OCI-LY1 (cell line): ENCODE measurements around the gene PHLDA2.

ENCODE experiments used
- H2AFZ ChIP-seq: fragments of 200-600 bp; sonication (generic), shearing (Covaris generic); 2 replicates; pipeline ENCODE4 v1.6.0; 2014; ENCODE audit warnings: antibody characterized with exemption, mild to moderate bottlenecking, low read length
- H3F3A ChIP-seq: fragments of 200-600 bp; sonication (generic), shearing (Covaris generic); 2 replicates; pipeline ENCODE4 v1.6.0; 2014; ENCODE audit warnings: mild to moderate bottlenecking, antibody characterized with exemption, low read length, moderate library complexity; ENCODE audit not compliant: insufficient read depth
- H3K27ac ChIP-seq: fragments of 200-600 bp; sonication (generic); 2 replicates; pipeline ENCODE4 v1.5.1; 2014; ENCODE audit warnings: low read length, mixed run types, mild to moderate bottlenecking, low read depth; ENCODE audit not compliant: poor library complexity, severe bottlenecking
- H3K27me3 ChIP-seq: fragments of 200-600 bp; sonication (generic); 2 replicates; pipeline ENCODE4 v1.6.0; 2014; ENCODE audit warnings: antibody characterized with exemption, mild to moderate bottlenecking, low read length, moderate library complexity; ENCODE audit not compliant: insufficient read depth
- H3K36me3 ChIP-seq: fragments of 200-600 bp; sonication (generic); 2 replicates; pipeline ENCODE4 v1.6.1; 2014; ENCODE audit warnings: mild to moderate bottlenecking, antibody characterized with exemption, low read length, moderate library complexity, mixed read lengths; ENCODE audit not compliant: insufficient read depth
- H3K4me1 ChIP-seq: fragments of 200-600 bp; sonication (generic); 2 replicates; pipeline ENCODE4 v1.5.1; 2014; ENCODE audit warnings: mild to moderate bottlenecking, low read length, moderate library complexity; ENCODE audit not compliant: insufficient read depth, severe bottlenecking
- H3K4me2 ChIP-seq: fragments of 200-600 bp; sonication (generic), shearing (Covaris generic); 2 replicates; pipeline ENCODE4 v1.6.1; 2014; ENCODE audit warnings: low read length
- H3K4me3 ChIP-seq: fragments of 200-600 bp; sonication (generic); 2 replicates; pipeline ENCODE4 v1.5.1; 2014; ENCODE audit warnings: low read length, low read depth, mild to moderate bottlenecking, mixed read lengths; ENCODE audit not compliant: poor library complexity, severe bottlenecking
- H3K79me2 ChIP-seq: fragments of 200-600 bp; shearing (Covaris generic); 2 replicates; pipeline ENCODE4 v1.6.1; 2016; ENCODE audit warnings: mixed run types, low read length, mixed read lengths; ENCODE audit not compliant: insufficient read depth
- H3K9ac ChIP-seq: fragments of 200-600 bp; sonication (generic), shearing (Covaris generic); 2 replicates; pipeline ENCODE4 v1.6.1; 2014; ENCODE audit warnings: mild to moderate bottlenecking, low read length, mixed read lengths
- H3K9me2 ChIP-seq: fragments of 200-600 bp; sonication (generic), shearing (Covaris generic); 2 replicates; pipeline ENCODE4 v1.6.1; 2014; ENCODE audit warnings: low read depth, mild to moderate bottlenecking, low read length, mixed read lengths
- H3K9me3 ChIP-seq: fragments of 200-600 bp; shearing (Covaris generic); 2 replicates; pipeline ENCODE4 v1.6.1; 2014; ENCODE audit warnings: low read length, mixed read lengths
- H4K20me1 ChIP-seq: fragments of 200-600 bp; sonication (generic), shearing (Covaris generic); 2 replicates; pipeline ENCODE4 v1.6.0; 2016; ENCODE audit warnings: mild to moderate bottlenecking, low read length; ENCODE audit not compliant: insufficient read depth
- EZH2 ChIP-seq: fragments of 200-600 bp; sonication (generic), shearing (Covaris generic); IDR thresholded peaks from 2 replicates; pipeline ENCODE4 v1.8.0; 2017; ENCODE audit warnings: borderline replicate concordance, mixed run types, mild to moderate bottlenecking, antibody characterized with exemption, low read length, moderate library complexity, mixed read lengths
- TF ChIP-seq, protein P1 (sequence below): fragments of 200-600 bp; sonication (generic), shearing (Covaris generic); IDR thresholded peaks from 2 replicates; pipeline ENCODE4 v1.5.1; 2017; ENCODE audit warnings: mild to moderate bottlenecking, antibody characterized with exemption, low read length, moderate library complexity, mixed read lengths

The PHLDA2 gene

DNA sequence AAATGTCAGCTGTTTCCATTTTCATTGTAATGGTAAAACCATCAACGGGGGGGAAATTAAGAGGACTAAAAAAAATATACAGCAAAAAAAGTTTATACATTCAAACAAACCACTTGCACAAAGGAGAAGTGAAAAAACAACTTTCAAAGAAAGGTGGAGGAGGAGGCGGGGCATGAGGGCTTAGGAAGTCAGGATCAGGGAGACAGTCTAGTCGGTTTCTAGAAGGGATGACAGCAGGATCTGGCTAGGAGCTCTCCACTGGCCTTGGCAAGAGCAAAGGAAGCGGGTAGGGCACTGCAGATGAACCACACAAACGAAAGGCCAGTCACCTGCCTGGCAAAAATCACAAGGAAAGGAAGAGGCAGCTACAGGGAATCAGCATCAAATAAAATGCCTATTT, 31.9 kb upstream of the PHLDA2 start:
- H2AFZ ChIP-seq: no peak overlapping the region
- H3K4me3 ChIP-seq: no peak overlapping the region
- H3K36me3 ChIP-seq: peaks cover 99% of the 10 kb centered on the region
- no peak overlapping the region for H3K27ac ChIP-seq
- H3K4me2 ChIP-seq: no peak overlapping the region
- H3K9me3 ChIP-seq: no peaks in the 10 kb centered on the region
- H3K79me2 ChIP-seq: peaks cover 8% of the 10 kb centered on the region
- H3K27me3 ChIP-seq: no peaks in the 10 kb centered on the region
- H3K9ac ChIP-seq: no peak overlapping the region
- no peaks in the 10 kb centered on the region for H3K4me1 ChIP-seq
- no peaks in the 10 kb centered on the region for H4K20me1 ChIP-seq
- H3K9me2 ChIP-seq: no peaks in the 10 kb centered on the region
- no peak for TF ChIP-seq EZH2
- TF ChIP-seq, protein P1, sequence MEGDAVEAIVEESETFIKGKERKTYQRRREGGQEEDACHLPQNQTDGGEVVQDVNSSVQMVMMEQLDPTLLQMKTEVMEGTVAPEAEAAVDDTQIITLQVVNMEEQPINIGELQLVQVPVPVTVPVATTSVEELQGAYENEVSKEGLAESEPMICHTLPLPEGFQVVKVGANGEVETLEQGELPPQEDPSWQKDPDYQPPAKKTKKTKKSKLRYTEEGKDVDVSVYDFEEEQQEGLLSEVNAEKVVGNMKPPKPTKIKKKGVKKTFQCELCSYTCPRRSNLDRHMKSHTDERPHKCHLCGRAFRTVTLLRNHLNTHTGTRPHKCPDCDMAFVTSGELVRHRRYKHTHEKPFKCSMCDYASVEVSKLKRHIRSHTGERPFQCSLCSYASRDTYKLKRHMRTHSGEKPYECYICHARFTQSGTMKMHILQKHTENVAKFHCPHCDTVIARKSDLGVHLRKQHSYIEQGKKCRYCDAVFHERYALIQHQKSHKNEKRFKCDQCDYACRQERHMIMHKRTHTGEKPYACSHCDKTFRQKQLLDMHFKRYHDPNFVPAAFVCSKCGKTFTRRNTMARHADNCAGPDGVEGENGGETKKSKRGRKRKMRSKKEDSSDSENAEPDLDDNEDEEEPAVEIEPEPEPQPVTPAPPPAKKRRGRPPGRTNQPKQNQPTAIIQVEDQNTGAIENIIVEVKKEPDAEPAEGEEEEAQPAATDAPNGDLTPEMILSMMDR: no peak
- no peaks in the 10 kb centered on the region for H3F3A ChIP-seq

- H3K9ac ChIP-seq: no peak overlapping the region
- peaks cover 99% of the 10 kb centered on the region for H3K36me3 ChIP-seq
- no peak overlapping the region for H3K27ac ChIP-seq
- no peaks in the 10 kb centered on the region for H3K4me1 ChIP-seq
- H3K9me3 ChIP-seq: no peaks in the 10 kb centered on the region
- H3K4me3 ChIP-seq: no peak overlapping the region
- H3F3A ChIP-seq: no peaks in the 10 kb centered on the region
- no peaks in the 10 kb centered on the region for H4K20me1 ChIP-seq
- peaks cover 8% of the 10 kb centered on the region; the same call in 1 of the 2 replicates for H3K79me2 ChIP-seq
- no peak overlapping the region for H3K4me2 ChIP-seq
- no peaks in the 10 kb centered on the region for H3K9me2 ChIP-seq
- no peaks in the 10 kb centered on the region for H3K27me3 ChIP-seq
- no peak overlapping the region for H2AFZ ChIP-seq
- TF ChIP-seq, protein P1: no peak
- no peak for TF ChIP-seq EZH2
These were observed 30.9 kb upstream of the PHLDA2 start for GRCh38 chr11:2960139-2960538.

GRCh38 chr11:2958251-2958650, 29.0 kb upstream of the PHLDA2 start:
- Histone ChIP-seq H3F3A (no peaks in the 10 kb centered on the region), H3K4me1 (no peaks in the 10 kb centered on the region), H3K36me3 (peaks cover 99% of the 10 kb centered on the region), H3K9me3 (no peaks in the 10 kb centered on the region), H3K4me3 (no peak overlapping the region), H3K4me2 (no peak overlapping the region), H3K27ac (no peak overlapping the region), H3K27me3 (no peaks in the 10 kb centered on the region), H2AFZ (no peak overlapping the region), H3K9me2 (no peaks in the 10 kb centered on the region), H3K9ac (no peak overlapping the region), H3K79me2 (peaks cover 8% of the 10 kb centered on the region; the same call in 1 of the 2 replicates), H4K20me1 (no peaks in the 10 kb centered on the region)
- TF ChIP-seq, protein P1: no peak
